PC-9 (cell line): ENCODE data around the gene CCL27.

Experiments used
- CTCF ChIP-seq: fragments of 200-600 bp; sonication (generic); conservative IDR thresholded peaks from 2 replicates; pipeline ENCODE4 v1.6.1; 2017; ENCODE audit warnings: mixed run types, antibody characterized with exemption, mild to moderate bottlenecking, moderate library complexity
- EZH2 ChIP-seq: fragments of 200-600 bp; sonication (generic); IDR thresholded peaks from 2 replicates; pipeline ENCODE4 v1.8.0; 2017; ENCODE audit warnings: antibody characterized with exemption, low read depth

GRCh38 chr9:34694811-34695210 lies 32.4 kb upstream of the CCL27 start:
- TF ChIP-seq EZH2 (no peak), CTCF (no peak)
